Urinary bladder (tissue), 4 donors: ENCODE measurements around the gene ANKRD12. TPM values are rescaled to one million over a fixed set of nuclear protein-coding genes. Genes with fewer than 3 reads are reported as not detected.

Source experiments
- DNase-seq: peaks from one replicate; pipeline ENCODE4 v3.0.0-alpha.2; 2015; ENCODE audit errors: extremely low spot score
- H3K27ac ChIP-seq: one replicate; pipeline ENCODE4 v1.5.1; 2013; ENCODE audit warnings: low read depth, mild to moderate bottlenecking, moderate library complexity
- H3K36me3 ChIP-seq: one replicate; pipeline ENCODE4 v1.6.1; 2013; ENCODE audit warnings: mild to moderate bottlenecking, moderate library complexity; ENCODE audit not compliant: insufficient read depth
- H3K4me1 ChIP-seq: one replicate; pipeline ENCODE4 v1.6.1; 2013; ENCODE audit warnings: mild to moderate bottlenecking, moderate library complexity; ENCODE audit not compliant: insufficient read depth
- H3K4me3 ChIP-seq: one replicate; pipeline ENCODE4 v1.5.1; 2013; ENCODE audit warnings: low read depth, low read length
- WGBS: extraction: QIAGEN DNeasy Blood & Tissue Kit; methylation state at CpG from one replicate; pipeline ENCODE4 v1.1.7; 2013; 5-methylcytosine and 5-hydroxymethylcytosine counted together
- polyA plus RNA-seq: library from polyadenylated mRNA; stranded (reverse); fragments of 200-250 nt; gene quantifications from one replicate; pipeline ENCODE4 v1.2.3, GENCODE V29; 2013
- small RNA-seq: library from RNA; depleted of rRNA; stranded (forward); fragments of <200 nt; gene quantifications from one replicate; pipeline ENCODE3, GENCODE V24; 2014
- total RNA-seq: library from RNA; depleted of rRNA; stranded (reverse); fragments of >200 nt; gene quantifications from one replicate; pipeline ENCODE4 v1.2.3, GENCODE V29; 2014
- donor health status: healthy with polysubstance abuse.
- donor health status: healthy.

The ANKRD12 gene
- total and polyA plus RNA-seq, 2 donors = 12.5 to 65.9 TPM

DNA sequence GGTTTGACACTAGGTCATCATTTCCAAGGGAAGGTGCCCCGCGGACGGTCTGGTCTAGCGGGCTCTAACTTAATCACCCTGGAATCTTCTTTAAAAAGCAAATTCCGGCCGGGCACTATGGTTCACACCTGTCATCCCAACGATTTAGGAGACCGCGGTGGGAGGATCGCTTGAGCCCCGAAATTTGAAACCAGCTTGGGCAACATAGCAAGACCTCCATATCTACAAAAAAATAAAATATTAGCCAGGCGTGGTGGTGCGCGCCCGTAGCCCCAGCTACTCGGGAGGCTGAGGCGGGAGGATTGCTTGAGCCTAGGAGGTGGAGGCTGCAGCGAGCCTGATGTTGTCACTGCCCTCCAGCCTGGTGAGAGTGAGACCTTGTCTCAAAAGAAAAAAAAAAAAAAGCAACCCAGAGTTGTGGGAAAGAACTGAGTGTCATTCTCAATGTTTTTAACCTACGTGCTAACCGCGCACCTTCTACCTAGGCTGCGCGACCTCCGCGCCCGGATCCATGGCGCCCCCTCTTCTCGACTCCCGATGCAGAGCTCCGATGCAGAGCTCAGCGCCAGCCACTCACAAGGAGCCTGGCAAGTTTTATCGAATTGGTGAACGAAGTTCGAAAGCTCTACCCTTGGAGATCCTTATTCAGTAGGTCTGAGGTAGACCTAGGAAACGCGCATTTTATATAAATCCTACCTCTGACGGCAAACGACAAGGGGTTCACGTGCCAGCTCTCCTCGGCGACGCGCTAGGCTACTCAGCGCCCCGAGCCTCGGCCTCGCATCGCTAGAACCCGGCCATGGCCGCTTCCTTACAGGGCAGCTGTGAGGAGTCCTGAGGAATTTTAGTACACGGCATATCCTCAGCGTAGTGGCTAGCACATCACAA, 197.1 kb downstream of the ANKRD12 start:
- H3K27ac ChIP-seq = peak overlapping the region; percentile 74
- H3K4me3 ChIP-seq = peak overlapping the region; percentile 89
- WGBS = 33% methylated on average over 52 of the region's 52 CpGs
- no peaks in the 10 kb centered on the region for H3K4me1 ChIP-seq
- DNase-seq = no peak
- no peaks in the 10 kb centered on the region for H3K36me3 ChIP-seq

GRCh38 chr18:9334329-9334972, 197.9 kb downstream of the ANKRD12 start, which contains the start of gene TWSG1:
TWSG1 (plus strand) TSS chr18:9334773; CDS start chr18:9337230, 2,457 bp downstream.
- no peaks in the 10 kb centered on the region for H3K36me3 ChIP-seq
- H3K4me1 ChIP-seq = no peaks in the 10 kb centered on the region
- peak within 1 kb of the TSS; percentile 89 for H3K27ac ChIP-seq
- peak within 1 kb of the TSS; percentile 89 for H3K4me3 ChIP-seq
- DNase-seq = peak; percentile 84
- WGBS = under 1% methylated on average over 67 of the region's 67 CpGs

DNA sequence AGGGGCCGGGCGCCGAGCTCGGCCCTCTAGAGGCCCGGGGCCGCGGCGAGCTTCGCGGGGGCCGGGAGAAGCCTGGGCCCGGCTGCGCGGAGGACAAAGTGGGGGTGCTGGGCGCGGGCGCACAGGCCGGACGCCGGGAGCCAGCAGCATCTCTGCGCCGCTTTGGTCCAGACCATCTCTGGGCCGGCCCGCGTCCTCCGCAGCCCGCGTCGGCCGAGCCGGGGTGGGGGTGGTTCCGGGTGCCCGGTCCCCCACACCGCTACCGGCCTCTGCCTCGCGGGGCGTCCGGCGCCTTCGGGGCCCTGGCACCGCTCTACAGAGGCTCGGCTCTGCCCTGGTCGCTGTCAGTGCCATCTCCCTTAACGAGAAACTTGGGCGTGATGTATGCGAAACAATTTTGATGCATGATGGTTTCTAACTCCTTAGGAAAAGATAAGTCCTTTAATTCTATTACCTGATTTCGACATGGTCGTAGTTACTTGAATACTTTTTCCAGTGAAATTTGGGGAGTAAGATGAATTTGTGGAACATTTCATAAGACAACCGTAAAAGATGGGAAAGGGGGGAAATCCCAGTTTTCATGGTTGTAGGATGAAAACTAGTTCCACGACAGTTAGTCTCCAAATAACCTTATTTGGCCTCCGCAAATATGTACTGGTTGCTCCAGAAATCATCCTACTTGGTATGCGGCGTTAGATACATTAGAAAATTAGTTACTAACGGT, 198.6 kb downstream of the ANKRD12 start:
- Histone ChIP-seq H3K4me3 (peak overlapping the region; percentile 89), H3K36me3 (no peaks in the 10 kb centered on the region), H3K27ac (peak overlapping the region; percentile 89), H3K4me1 (no peaks in the 10 kb centered on the region)
- 2% methylated on average over 55 of the region's 55 CpGs for WGBS
- no peak for DNase-seq

Small RNA genes lying within 50 kb of the gene (small RNA-seq; reads per million reads assigned to genes)
- not detected for gene RF00019

Other genes with a start within 250 kb of the ANKRD12 start
- gene NDUFV2, start 34.1 kb upstream of the ANKRD12 start, total RNA-seq = 116 TPM
- 143 TPM for gene NDUFV2, start 34.1 kb upstream of the ANKRD12 start, polyA plus RNA-seq
- 160 TPM for gene TWSG1, start 198.0 kb downstream of the ANKRD12 start, total RNA-seq
- gene TWSG1, start 198.0 kb downstream of the ANKRD12 start, polyA plus RNA-seq = 55.0 TPM